GM21526 (cell line): ENCODE measurements around the gene ODR4.
"Not testable (repeated sequence)": the region's sequence is repeated elsewhere in the genome, so short reads cannot be mapped to it uniquely, and the experiment has no call there.

ENCODE experiments used
- ATAC-seq: cut with Tn5 transposase; IDR thresholded peaks from one replicate; pipeline ENCODE4 v1.9.1; 2021; ENCODE audit warnings: moderate library complexity; ENCODE audit not compliant: unreplicated experiment, low FRiP score

ODR4 gene

GRCh38 chr1:186375152-186375928, at the start of gene ODR4, which contains the start of gene TPR:
Gene ODR4 (plus strand): TSS chr1:186375838. CDS start chr1:186379786, 3,948 bp downstream.
Gene TPR (minus strand): TSS chr1:186375253. CDS start chr1:186375028, 225 bp downstream.
- ATAC-seq: peak; percentile 89

- ATAC-seq: no peak
Observed at GRCh38 chr1:186326009-186326408, 49.6 kb upstream of the ODR4 start.

- no peak for ATAC-seq
Observed at GRCh38 chr1:186327331-186327730, 48.3 kb upstream of the ODR4 start.

- ATAC-seq: no peak
Observed at GRCh38 chr1:186330758-186331157, 44.9 kb upstream of the ODR4 start.

- ATAC-seq: no peak
Observed at GRCh38 chr1:186337554-186337953, 38.1 kb upstream of the ODR4 start.

GRCh38 chr1:186340772-186341171, 34.9 kb upstream of the ODR4 start:
- no peak for ATAC-seq

GRCh38 chr1:186347837-186348691, 27.6 kb upstream of the ODR4 start:
- not testable (repeated sequence) for ATAC-seq

GRCh38 chr1:186374303-186375151, 1.1 kb upstream of the ODR4 start:
- peak; percentile 37 for ATAC-seq

GRCh38 chr1:186375929-186376319, 286 bp downstream of the ODR4 start:
- ATAC-seq: no peak

- ATAC-seq: no peak
Observed at GRCh38 chr1:186386725-186387383, 11.2 kb downstream of the ODR4 start.

- ATAC-seq: no peak
Observed at GRCh38 chr1:186390925-186391324, 15.3 kb downstream of the ODR4 start.

- no peak for ATAC-seq
Observed at GRCh38 chr1:186391841-186392240, 16.2 kb downstream of the ODR4 start.

GRCh38 chr1:186392711-186393110, 17.1 kb downstream of the ODR4 start:
- not testable (repeated sequence) for ATAC-seq

GRCh38 chr1:186401446-186401845, 25.8 kb downstream of the ODR4 start:
- ATAC-seq: not testable (repeated sequence)

- no peak for ATAC-seq
Observed at GRCh38 chr1:186403632-186404031, 28.0 kb downstream of the ODR4 start.

GRCh38 chr1:186404454-186405051, 28.9 kb downstream of the ODR4 start:
- ATAC-seq: peak; percentile 50

- peak; percentile 61 for ATAC-seq
Observed at GRCh38 chr1:186409091-186409490, 33.5 kb downstream of the ODR4 start.

GRCh38 chr1:186413319-186413718, 37.7 kb downstream of the ODR4 start:
- no peak for ATAC-seq

- no peak for ATAC-seq
Observed at GRCh38 chr1:186418503-186418902, 42.9 kb downstream of the ODR4 start.

- no peak for ATAC-seq
Observed at GRCh38 chr1:186420311-186420710, 44.7 kb downstream of the ODR4 start.
